HG03469 (cell line): ENCODE data around the gene FAP.

Source experiments
- ATAC-seq: cut with Tn5 transposase; IDR thresholded peaks from one replicate; pipeline ENCODE4 v1.9.1; 2021; ENCODE audit warnings: mild to moderate bottlenecking, moderate library complexity, moderate number of reproducible peaks; ENCODE audit not compliant: unreplicated experiment

The FAP gene

GRCh38 chr2:162242586-162243280, 512 bp downstream of the FAP start:
- ATAC-seq: no peak

- no peak for ATAC-seq
Measured at GRCh38 chr2:162241571-162241970, 1.7 kb downstream of the FAP start.

- ATAC-seq: no peak
Measured at GRCh38 chr2:162234620-162235462, 8.4 kb downstream of the FAP start.

- ATAC-seq: no peak
Measured at GRCh38 chr2:162233197-162233596, 10.0 kb downstream of the FAP start.

- no peak for ATAC-seq
Measured at GRCh38 chr2:162232671-162233070, 10.6 kb downstream of the FAP start.

GRCh38 chr2:162232027-162232426, 11.2 kb downstream of the FAP start:
- ATAC-seq: no peak

- no peak for ATAC-seq
Measured at GRCh38 chr2:162230761-162231160, 12.5 kb downstream of the FAP start.

- no peak for ATAC-seq
Measured at GRCh38 chr2:162226836-162227235, 16.4 kb downstream of the FAP start.

- peak; percentile 86 for ATAC-seq
Measured at GRCh38 chr2:162221064-162221463, 22.2 kb downstream of the FAP start.

GRCh38 chr2:162220368-162220767, 22.9 kb downstream of the FAP start:
- ATAC-seq: no peak

- no peak for ATAC-seq
Measured at GRCh38 chr2:162219426-162219825, 23.8 kb downstream of the FAP start.

- ATAC-seq: no peak
Measured at GRCh38 chr2:162217598-162217997, 25.6 kb downstream of the FAP start.

- no peak for ATAC-seq
Measured at GRCh38 chr2:162215162-162215561, 28.1 kb downstream of the FAP start.

GRCh38 chr2:162212366-162212765, 30.9 kb downstream of the FAP start:
- no peak for ATAC-seq

- no peak for ATAC-seq
Measured at GRCh38 chr2:162211732-162212131, 31.5 kb downstream of the FAP start.

- no peak for ATAC-seq
Measured at GRCh38 chr2:162210385-162210784, 32.9 kb downstream of the FAP start.

- ATAC-seq: no peak
Measured at GRCh38 chr2:162202203-162202602, 41.0 kb downstream of the FAP start.

GRCh38 chr2:162200636-162201035, 42.6 kb downstream of the FAP start:
- no peak for ATAC-seq

GRCh38 chr2:162199913-162200312, 43.3 kb downstream of the FAP start:
- ATAC-seq: no peak

GRCh38 chr2:162198239-162198638, 45.0 kb downstream of the FAP start:
- ATAC-seq: no peak

GRCh38 chr2:162197069-162197825, 46.0 kb downstream of the FAP start:
- ATAC-seq: no peak

- ATAC-seq: no peak
Measured at GRCh38 chr2:162196638-162197037, 46.6 kb downstream of the FAP start.
